LNCaP clone FGC (cell line): ENCODE measurements around the gene B3GNT3.

ENCODE experiments used
- DNase-seq: peaks from one replicate; pipeline ENCODE4 v3.0.0-alpha.2; 2011; ENCODE audit warnings: low read depth
- H3K4me3 ChIP-seq: 2 replicates; pipeline ENCODE4 v1.5.1; 2011; ENCODE audit warnings: mild to moderate bottlenecking, low read depth, low read length, control low read depth
- TF ChIP-seq, protein P1 (sequence below): IDR thresholded peaks from 2 replicates; pipeline ENCODE4 v1.5.1; 2012; ENCODE audit warnings: mild to moderate bottlenecking; ENCODE audit not compliant: control insufficient read depth, insufficient read depth; ENCODE audit errors: extremely low read depth

Gene B3GNT3

DNA sequence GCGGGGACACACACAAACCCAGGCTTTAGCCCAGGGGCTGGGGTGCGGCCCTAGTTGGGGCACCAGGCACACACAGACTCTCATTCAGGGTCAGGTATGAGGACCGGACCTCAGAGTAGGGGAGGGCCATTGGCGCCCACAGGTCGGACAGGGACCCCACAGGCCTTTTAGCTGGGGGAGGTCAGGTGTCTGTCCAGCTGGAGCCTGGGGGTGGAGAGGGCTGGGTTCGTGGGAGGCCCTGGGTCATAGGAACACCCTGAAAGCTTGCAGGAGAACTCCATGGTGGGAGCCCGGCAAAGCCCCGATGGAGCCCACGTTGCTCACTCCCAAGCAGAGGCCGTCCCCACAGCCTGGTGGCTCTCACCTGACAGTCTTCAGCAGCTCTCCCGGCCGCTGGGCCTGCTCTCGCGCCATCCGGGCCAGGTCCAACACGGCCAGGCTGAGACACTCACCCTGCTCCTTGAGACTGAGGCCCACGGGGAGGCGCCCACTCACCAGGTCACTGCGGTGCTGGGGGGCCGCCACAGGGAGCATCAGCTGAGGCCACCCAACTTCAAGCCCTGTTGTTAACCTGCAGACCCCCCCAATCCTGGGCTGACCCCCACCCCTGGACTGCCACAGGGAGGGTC lies 47.8 kb downstream of the B3GNT3 start:
- TF ChIP-seq, protein P1, sequence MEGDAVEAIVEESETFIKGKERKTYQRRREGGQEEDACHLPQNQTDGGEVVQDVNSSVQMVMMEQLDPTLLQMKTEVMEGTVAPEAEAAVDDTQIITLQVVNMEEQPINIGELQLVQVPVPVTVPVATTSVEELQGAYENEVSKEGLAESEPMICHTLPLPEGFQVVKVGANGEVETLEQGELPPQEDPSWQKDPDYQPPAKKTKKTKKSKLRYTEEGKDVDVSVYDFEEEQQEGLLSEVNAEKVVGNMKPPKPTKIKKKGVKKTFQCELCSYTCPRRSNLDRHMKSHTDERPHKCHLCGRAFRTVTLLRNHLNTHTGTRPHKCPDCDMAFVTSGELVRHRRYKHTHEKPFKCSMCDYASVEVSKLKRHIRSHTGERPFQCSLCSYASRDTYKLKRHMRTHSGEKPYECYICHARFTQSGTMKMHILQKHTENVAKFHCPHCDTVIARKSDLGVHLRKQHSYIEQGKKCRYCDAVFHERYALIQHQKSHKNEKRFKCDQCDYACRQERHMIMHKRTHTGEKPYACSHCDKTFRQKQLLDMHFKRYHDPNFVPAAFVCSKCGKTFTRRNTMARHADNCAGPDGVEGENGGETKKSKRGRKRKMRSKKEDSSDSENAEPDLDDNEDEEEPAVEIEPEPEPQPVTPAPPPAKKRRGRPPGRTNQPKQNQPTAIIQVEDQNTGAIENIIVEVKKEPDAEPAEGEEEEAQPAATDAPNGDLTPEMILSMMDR = no peak
- peak overlapping the region; percentile 36 for H3K4me3 ChIP-seq

DNA sequence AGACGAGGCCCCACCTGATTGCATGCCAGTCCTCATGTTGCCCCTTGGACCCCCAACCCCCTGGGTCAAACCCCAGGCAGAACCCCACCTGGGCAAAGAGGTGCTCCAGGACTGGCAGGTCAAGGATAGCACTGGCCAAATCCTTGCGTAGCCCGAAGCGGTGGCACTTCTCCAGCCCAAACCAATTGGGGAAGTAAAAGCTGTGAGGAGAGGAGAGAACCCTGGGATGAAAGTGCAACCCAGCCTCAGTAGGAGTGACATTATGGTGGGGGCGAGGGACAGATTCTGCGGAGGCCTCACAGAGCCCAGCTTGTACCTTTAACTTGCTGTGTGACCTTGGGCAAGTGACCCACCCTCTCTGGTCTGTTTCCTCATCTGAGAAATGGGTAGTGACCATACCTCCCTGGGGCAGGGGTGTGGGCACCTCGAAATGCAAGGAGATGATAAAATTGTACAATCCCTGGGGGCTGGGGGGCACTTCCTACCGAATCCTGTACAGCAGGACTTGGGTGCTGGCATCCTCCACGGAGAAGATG lies 48.4 kb downstream of the B3GNT3 start:
- no peak overlapping the region for H3K4me3 ChIP-seq
- TF ChIP-seq, protein P1 = no peak
- DNase-seq = no peak

More for the DNA sequence above, 47.8 kb downstream of the B3GNT3 start:
- DNase-seq = no peak

DNA sequence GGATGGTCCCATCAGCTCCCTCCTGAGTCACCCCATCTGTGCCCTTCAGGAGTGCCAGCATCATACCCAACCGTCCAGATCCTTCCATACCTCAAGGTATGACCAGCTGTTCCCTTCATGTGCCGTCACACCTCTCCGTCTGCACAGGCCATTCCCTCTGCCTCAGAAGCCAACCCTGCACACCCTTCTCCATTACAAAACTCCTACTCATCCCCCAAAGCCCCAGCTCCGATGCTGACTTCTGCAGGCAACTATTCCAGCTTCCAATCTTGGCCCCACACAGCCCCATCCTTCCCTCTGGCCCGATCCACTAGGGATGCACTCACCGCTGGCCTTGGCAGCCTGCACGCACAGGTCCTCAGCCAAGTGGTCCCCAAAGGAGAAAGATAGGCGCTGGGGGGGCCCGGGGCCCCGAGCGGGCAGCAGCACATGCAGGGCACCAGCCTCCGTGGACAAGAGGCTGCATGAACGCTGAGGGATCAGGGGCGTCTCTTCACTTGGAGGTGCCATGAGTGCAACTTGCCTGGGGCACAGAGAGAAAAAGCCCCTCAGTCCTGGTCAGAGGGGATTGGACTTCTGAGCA lies 49.1 kb downstream of the B3GNT3 start:
- TF ChIP-seq, protein P1 = no peak
- DNase-seq = no peak
- no peak overlapping the region for H3K4me3 ChIP-seq

DNA sequence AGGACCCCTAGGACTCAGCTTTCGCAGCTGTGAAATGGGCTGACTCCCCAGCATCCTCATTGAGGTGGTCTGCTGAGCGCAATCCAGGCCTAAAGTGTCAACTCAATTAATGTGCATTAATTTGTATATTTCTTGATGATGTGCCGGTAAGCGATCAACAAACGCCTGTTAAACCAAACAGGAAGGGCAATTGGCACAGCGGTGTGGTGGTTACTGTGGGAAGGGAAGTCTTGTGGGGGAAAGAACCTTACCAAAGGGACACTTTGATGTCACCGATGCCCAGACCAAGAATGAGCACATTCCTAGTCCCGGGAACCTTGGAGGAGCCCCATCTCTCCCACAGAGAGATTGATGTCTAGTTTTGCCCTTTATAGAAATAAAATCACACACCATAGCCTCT lies 51.2 kb downstream of the B3GNT3 start:
- TF ChIP-seq, protein P1 = no peak
- no peak for DNase-seq

DNA sequence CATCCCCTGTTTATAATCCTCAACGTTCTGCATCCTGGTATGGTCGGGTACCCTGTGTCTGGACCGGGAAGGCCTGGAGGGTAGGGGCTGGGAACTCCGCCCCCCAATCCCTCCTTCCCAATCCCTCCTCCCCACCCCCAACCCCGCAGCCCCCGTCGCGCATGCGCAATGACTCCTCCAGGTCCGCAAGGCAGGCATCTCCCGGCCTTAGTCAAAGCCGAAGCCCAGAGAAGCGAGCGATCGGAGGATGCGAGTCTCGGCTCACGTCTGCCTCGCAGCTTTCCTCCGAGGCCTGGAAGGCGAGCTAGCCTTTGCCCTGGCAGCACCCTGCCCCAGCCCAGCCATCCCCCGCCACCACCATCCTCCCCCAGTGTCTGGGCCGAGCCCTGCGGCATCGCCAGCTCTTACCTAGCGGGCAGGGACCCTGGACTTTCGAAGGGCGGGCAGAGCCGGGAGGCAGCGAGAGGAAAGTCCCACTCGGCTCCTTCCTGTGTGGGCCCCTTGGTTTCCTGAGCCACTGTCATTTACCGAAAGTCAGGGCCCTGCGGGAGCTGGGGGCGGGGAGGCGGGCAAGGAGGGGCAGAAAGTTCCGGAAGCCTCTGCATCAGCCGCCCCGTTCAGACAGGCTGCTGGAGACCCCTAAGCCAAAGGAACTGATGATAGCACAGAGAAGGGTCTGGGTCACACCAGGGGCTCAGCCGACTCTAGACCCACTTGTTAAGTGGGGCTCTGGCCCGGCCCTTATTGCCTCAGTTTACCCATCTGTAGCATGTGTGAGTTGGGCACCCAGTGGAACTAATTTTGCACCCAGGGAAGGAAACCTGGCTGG lies 52.8 kb downstream of the B3GNT3 start, which contains the start of gene JAK3:
TSS of gene JAK3 (minus strand) at position 445 of the 829 bp plus-strand sequence. CDS start 3,565 bp downstream, outside the sequence.
- DNase-seq = no peak
- TF ChIP-seq, protein P1 = no peak
- H3K4me3 ChIP-seq = no peak within 1 kb of the TSS

More for the DNA sequence above, 51.2 kb downstream of the B3GNT3 start:
- no peak overlapping the region for H3K4me3 ChIP-seq

DNA sequence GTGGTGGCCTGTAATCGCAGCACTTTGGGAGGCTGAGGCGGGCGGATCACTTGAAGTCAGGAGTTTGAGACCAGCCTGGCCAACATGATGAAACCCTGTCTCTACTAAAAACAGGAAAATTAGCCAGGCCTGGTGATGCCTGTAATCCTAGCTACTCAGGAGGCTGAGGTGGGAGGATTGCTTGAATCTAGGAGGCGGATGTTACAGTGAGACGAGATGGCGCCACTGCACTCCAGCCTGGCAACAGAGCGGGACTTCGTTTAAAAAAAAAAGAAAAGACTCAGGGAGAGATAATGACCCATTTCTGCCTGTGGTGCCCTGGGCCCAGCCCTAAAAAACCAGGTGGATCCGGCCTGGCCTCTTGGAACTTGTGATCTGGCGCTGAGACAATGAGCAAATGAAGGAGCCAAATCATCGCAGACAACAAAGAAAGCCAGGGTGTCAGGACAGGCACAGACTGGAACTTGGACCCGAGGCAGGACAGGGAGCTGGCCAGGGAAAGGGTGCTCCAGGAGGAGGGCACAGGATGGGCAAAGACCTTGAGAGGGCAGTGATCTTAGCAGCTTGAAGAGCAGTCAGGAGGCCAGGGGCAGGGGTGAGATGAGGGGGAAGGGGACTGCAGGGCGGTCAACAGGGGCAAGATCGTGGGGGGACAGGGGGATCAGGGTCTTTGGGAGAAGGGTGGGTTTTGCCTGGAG lies 53.8 kb downstream of the B3GNT3 start:
- no peak overlapping the region for H3K4me3 ChIP-seq
- TF ChIP-seq, protein P1 = no peak
- DNase-seq = no peak
